GM21737 (cell line): ENCODE results near the gene COG8.
"Not testable (repeated sequence)": the region's sequence is repeated elsewhere in the genome, so short reads cannot be mapped to it uniquely, and the experiment has no call there.

ENCODE experiments used
- ATAC-seq: cut with Tn5 transposase; IDR thresholded peaks from one replicate; pipeline ENCODE4 v1.9.1; 2021; ENCODE audit warnings: mild to moderate bottlenecking, moderate library complexity; ENCODE audit not compliant: unreplicated experiment

Gene COG8, protein sequence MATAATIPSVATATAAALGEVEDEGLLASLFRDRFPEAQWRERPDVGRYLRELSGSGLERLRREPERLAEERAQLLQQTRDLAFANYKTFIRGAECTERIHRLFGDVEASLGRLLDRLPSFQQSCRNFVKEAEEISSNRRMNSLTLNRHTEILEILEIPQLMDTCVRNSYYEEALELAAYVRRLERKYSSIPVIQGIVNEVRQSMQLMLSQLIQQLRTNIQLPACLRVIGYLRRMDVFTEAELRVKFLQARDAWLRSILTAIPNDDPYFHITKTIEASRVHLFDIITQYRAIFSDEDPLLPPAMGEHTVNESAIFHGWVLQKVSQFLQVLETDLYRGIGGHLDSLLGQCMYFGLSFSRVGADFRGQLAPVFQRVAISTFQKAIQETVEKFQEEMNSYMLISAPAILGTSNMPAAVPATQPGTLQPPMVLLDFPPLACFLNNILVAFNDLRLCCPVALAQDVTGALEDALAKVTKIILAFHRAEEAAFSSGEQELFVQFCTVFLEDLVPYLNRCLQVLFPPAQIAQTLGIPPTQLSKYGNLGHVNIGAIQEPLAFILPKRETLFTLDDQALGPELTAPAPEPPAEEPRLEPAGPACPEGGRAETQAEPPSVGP

DNA sequence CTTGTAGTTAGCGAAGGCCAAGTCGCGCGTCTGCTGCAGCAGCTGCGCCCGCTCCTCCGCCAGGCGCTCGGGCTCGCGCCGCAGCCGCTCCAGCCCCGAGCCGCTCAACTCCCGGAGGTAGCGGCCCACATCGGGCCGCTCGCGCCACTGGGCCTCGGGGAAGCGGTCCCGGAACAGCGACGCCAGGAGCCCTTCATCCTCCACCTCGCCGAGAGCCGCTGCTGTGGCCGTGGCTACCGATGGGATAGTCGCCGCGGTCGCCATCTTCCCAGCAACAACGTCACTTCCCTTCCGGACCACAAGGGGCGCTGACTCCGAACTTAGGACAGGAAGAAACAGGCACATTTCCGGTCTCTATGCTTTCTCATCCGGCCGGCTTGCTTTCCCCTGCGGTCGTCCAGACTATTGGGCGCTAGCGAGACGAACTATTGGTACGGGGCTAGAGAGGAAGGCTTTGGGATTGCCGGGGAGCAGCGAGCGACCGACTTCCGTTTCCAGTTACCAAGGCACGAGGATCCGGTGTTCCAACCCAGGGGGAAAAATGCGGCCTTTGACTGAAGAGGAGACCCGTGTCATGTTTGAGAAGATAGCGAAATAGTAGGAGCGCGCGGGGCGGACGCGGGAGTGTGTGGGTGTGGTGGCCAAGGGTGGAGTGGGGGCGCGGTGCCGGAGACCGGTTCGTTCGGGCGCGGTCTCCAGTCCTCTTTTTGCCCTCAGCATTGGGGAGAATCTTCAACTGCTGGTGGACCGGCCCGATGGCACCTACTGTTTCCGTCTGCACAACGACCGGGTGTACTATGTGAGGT is at the start of gene COG8, which contains the start of gene NIP7:
Gene COG8 (minus strand): TSS at position 276 of the 806 bp plus-strand sequence. CDS start 12 bp downstream, at position 264.
Gene NIP7 (plus strand): TSS at position 484 of the 806 bp plus-strand sequence. CDS start 58 bp downstream, at position 542.
- ATAC-seq, result peak; percentile 85

DNA sequence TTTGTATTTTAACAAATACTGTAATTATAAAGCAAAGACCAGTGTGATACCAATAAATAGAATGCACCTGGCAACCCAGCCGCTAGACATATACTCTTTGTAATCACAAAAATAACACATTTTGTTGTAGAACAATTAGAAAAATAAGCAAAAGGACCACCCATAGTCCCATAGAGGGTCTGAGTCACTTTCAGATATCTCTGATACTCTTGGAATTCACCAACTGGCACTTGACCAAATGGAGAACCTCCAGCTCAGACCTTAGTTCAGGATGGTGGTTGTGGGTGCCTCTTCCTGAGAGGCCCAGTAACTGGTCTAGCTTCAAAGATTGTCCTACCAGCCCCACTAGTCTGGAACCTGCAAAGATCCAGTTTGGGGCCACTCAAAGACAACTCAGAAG is 47.2 kb upstream of the COG8 start:
- no peak for ATAC-seq

DNA sequence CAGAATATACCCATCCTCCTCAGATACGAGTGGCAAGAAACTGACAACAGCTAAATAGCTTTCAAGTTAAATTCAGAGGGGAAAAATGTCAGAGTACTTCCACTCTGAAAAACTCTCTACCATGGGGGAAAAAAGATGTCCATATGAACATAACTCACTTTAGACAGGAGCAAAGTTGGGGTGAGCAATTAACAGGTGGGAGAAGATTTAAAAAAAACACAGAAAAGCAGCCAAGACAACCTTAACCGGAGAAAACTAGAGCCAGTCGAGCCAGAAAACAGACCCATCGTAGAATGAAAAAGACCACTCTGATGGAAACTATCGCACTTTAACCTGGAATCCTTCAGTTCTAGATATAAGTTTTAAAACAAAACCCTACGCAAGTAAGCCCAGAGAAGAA is 45.6 kb upstream of the COG8 start:
- ATAC-seq, result no peak

DNA sequence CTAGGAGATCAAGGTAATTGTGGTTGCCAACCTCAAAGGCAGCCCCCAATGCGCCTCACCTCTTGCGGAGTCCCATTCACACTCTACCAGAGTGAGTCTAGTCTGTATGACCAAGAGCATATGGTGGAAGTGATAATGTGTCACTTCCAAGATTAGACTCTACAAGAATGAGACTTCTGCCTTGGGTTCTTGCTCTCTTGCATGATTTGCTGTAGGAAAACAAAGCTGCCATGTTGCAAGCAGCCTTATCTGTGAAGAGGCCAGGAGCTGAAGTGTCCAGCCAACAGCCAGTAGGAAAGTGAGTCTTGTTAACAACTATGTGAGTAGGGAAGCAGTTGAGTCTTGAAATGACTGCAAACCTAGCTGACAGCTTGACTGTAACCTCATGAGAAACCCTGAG is 43.1 kb upstream of the COG8 start:
- ATAC-seq, result no peak

DNA sequence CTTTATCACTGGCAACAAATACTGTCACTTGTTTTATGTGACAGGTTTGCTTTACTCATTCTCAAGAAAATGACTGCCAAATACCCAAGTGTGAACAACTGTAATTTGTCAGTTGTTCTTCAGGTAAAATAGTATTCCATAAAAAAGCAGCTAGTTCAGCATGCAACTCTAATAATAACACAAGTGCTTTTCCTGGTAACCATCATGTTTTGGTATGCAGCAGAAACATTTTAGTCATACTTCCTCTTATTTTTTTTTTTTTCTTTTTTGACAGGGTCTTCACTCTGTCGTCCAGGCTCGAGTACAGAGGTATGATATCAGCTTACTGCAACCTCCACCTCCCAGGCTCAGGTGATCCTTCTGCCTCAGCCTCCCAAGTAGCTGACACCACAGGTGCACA is 41.9 kb upstream of the COG8 start:
- no peak for ATAC-seq

DNA sequence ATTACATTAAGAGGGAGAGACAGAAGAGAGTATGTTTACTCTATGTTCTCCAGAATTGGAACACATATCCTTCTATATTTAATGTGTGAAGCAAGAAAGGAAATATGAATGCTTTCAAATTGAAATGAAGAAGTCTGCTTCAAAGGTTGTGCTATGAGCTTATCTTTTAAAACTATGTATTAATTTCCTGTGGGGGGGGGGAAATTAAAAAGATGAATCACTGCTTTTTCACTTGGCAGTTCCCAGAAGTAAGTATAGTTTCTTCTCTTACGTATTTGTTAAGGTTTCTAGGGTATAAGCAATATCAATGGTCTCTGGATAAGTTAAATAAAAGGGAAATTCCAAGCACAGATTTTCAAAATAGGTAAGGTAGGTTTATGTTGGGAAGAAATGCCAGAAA is 39.4 kb upstream of the COG8 start:
- no peak for ATAC-seq

DNA sequence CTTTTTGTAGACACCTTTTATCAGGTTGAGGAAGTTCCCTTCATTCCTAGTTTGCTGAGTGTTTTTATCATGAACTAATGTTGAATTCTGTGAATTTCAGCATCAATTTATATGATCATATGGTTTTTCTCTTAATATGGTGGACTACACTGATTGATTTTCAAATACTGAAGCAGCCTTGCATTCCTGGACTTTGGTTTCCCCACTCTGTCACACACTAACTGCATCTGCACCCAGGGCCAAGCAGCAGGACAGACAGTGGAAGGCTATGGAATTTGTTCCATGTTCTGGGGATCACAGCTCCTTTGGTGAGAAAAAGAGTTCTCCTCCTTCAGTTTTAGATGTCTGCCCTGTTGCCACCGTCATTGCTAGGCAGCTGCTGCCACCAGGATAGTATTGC is 38.7 kb upstream of the COG8 start:
- no peak for ATAC-seq

DNA sequence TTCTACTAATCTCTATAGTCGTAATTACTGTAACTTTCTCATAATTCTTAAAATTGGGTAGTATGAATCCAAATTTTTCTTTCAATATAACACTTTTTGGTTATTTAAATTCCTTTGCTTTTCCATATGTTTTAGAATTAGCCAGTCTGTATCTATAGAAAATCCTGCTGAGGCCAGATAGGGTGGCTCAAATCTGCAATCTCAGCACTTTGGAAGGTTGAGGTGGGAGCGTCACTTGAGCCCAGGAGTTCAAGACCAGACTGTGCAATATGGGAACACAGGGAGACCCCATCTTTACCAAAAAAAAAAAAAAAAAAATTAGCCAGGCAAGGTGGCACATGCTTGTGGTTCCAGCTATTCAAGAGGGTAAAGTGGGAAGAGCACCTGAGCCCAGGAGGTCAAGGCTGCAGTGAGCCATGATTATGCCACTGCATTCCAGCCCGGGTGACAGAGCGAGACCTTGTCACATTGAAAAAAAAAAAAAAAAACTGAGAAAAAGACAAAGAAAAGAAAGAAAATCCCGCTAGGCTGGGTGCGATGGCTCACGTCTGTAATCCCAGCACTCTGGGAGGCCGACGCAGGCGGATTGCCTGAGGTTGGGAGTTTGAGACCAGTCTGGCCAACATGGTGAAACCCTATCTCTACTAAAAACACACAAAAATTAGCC is 37.2 kb upstream of the COG8 start:
- ATAC-seq, result no peak

DNA sequence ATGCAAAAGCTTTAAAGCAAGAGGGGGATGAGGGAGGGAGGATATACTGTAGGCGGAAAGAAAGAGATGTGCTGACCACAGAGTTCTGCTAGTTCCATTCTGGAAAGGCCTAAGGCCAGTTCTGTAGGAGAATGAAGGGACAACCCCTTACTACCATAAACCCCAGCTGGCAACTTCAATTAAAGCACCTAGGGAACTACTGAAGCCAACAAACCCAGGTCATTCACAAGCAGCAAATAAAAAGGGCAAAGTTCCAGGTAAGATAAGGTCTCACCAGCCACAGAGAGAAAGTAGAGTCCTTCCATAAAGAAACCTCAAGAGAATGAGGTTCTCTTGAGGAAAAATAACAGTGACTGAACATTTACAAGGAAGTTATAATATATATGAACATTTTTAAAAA is 33.7 kb upstream of the COG8 start:
- ATAC-seq, result no peak

DNA sequence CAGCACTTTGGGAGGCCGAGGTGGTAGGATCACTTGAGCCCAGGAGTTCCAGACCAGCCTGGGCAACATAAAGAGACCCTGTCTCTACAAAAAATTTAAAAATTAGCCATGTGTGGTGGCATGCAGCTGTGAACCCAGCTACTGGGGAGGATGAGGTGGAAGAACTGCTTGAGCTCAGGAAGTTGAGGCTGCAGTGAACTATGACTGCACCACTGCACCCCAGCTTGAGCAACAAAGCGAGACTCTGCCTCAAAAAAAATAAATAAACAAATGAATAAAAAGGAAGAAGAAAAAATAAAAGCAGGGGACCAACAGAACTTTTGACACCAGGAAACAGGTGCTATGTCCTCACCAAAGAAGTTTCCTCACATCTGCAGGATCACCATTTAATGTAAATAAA is 32.2 kb upstream of the COG8 start:
- no peak for ATAC-seq

DNA sequence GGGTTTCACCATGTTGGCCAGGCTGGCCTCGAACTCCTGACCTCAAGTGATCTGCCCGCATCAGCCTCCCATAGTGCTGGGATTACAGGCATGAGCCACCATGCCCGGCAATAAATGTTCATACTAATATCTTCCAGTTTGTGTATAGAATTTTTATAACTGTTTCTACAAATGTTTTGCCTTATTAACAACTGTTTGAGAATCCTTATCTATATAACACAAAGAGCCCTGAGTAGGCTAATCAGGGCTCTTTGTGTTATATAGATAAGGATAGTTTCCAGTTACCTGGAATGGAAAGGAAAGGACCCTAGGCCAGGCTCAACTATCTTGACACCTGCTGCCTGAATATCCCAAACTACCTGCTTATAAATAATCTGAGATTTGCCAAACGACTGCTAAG is 29.5 kb upstream of the COG8 start:
- ATAC-seq, result no peak

DNA sequence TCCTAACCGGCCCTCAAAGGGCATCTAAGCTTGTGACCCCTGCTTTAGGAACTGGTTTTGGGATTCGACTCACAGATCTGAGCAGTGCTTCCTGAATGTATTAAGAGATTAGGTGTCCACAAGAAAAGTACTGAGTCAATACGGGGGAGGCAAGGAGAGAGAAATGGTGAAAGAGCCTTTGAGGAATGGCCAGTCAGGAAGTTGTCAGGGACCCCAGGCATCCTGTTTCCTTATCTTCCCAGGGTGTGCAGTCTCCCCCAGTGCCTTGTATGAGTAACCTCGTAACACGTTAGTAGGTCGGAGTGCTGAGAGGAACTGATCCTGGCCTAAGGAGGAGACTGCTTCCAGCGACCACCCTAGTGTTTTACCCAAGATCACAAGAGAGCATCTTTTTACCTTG is 28.6 kb upstream of the COG8 start:
- no peak for ATAC-seq

DNA sequence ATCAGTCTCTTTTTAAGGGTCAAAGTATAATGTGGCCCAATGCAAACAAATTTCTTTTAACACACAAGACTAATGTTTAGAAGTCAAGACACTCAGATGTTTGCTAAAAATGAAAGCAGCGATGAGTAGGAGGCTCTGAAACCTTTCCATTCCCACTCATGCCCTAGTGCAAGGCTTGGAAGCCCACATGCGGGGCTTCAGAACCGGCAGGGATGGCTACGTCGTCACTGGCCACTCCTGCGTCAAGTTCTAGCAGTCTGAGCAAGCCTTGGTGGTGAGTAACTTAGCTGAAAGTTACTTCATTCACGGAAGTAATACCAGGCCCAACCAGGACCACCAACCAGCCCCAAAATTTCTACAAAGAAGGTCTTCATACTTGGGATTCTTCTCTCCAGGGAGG is 27.1 kb upstream of the COG8 start:
- ATAC-seq, result no peak

DNA sequence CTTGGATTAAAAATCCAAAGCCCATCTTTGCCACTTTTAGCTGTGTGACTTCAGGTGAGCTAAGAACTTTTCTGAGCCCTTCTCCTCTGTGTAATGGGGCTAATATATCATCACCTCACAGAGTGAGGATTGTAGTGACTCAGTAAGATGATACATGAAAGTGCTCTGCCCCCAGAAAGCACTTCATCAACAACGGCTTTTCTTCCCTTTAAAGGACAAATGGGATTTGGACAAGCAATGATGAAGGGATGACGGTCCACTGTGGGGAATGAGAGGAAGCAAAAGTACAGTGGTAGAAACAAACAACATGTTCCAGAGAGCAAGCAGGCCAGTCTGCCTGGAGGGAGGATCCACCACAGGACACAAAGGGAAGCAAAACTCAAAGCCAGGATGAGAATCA is 26.5 kb upstream of the COG8 start:
- ATAC-seq, result no peak

DNA sequence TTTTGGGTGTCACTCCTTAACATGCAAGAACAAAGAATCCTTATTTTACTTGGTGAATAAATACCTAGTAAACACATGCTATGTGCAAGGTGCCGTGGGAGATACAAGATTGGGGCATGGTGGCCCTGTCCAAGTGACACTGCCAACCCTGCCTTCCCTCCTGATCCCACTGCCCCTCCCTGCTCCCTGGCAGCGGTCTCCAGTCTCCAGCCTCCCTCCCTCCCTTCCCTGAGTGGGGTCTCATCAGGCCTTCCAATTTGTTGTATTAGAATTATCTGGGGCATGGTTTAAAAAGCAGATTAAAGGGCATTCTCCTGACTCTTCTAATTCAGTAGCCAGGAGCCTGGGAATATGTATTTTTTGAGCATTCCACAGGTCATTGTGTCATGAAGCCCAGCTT is 24.7 kb upstream of the COG8 start:
- ATAC-seq, result no peak

DNA sequence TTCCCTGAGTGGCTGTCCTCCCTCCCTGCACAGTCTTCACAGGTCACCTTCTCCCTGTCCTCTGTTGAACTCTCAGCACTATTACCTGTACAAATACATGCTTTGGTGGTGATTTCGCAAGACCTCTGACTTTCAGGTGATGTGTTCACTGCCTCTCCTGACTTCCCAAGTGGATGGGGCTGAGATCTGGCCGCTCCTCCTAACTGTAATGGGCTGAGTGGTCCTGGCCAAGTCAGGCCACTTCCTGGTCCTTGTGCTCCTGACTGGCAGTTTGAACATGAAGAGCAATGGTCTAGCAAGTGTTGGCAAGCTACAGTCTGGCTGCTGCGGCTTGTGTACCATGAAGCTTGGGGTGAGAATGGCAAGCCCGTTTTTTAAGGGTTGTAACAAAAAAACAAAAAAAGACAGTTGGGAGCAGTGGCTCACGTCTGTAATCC is 23.9 kb upstream of the COG8 start:
- ATAC-seq, result no peak

DNA sequence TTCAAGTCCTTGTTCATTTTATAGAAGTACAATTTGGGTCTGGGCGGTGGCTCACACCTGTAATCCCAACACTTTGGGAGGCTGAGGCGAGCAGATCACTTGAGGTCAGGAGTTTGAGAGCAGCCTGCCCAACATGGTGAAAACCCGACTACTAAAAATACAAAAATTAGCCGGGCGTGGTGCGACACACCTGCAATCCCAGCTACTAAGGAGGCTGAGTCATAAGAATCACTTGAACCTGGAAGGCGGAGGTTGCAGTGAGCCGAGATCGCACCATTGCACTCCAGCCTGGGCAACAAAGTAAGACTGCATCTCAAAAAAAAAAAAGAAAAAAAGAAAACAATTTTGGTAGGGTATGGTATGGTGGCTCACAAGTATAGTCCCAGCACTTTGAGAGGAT is 20.7 kb upstream of the COG8 start:
- not testable (repeated sequence) for ATAC-seq

DNA sequence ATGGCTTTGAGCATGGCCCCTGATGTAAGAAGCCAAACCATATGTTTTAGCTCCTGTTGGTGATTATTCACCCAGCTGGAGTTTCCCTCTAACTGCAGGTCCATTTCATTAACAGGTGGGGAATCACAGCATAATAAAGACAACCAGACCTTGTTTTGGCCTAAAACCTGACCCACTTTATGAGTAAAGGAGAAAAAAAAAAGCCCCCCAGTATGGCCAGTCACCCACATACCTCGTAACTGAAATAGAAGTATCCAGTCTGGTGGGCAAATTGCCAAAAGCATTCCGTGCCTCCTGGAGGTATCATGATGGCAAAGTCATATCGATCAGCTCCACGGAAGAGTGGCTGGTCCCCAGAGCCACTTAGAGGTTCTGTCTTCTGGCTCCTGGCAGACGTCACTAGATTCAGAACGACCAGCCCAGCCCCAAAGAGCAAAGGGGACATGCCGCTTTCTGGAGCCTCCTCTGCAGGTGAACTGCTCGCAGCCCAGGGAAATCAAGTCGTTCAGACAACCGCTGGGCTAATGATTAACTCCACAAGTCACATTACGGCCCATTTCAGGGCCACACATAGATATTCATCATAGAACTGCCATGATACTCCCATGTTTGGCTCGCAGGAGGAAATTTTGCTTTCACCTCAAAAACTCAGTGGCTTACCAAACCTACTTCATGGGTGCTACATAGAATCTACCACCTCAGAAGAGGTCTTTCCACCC is 12.1 kb upstream of the COG8 start, which contains the start of gene TMED6:
Gene TMED6 (minus strand): TSS at position 478 of the 719 bp plus-strand sequence. CDS start 33 bp downstream, at position 445.
- no peak for ATAC-seq

DNA sequence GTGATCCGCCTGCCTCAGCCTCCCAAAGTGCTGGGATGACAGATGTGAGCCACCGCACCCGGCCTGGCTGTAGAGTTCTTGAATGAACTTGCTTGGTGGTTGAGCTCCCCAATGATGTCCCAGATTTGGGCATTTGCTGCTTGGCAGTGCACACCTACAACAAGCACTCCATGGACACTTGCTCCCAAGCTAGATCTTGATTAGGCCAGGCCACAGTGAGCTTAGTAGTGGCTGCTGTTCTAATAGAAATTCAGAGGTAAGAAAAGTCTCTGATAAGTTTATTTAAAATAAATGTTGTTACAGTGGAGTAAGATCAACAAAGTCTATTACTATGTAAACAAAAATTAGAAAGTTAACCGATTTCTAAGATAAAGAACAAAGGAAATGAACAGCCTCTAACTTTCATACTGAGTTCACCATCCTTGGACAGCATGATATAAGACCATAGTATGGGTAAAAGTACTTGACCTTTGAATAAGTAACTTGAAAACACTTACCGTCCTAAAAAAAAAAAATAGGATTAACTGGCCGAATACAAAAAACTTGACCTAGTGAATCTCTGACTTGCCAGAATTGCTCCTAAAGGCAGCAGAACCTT is 11.3 kb upstream of the COG8 start:
- no peak for ATAC-seq

DNA sequence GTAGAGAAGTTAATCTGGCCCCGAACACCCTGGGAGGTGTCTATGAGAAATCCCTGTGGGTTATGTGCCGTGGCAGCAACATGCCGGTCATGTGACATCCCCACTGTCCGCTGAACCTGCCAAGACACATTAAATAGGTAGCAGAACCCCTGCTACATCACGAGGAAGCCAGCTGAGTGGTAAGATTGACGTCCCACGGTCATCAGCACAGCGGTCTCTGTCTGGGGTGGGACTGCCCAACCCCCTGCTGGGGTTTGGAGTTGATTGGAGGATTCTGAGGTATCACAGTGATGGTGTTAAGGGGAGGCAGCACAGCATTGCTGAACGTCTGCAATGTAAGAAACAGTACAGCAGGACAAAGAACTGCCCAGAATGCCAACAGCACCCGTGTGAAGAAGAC is 10.2 kb upstream of the COG8 start:
- no peak for ATAC-seq
